Transverse colon (tissue), 4 donors: ENCODE measurements around the gene ZNF335.

ENCODE experiments used
- POLR2A ChIP-seq: fragments of 450-650 bp; IDR thresholded peaks from one replicate; pipeline ENCODE4 v1.6.1; 2016; ENCODE audit warnings: antibody characterized with exemption, mild to moderate bottlenecking, moderate library complexity
- POLR2AphosphoS5 ChIP-seq, 3 donors: sonication (generic); formaldehyde crosslinking; IDR thresholded peaks; one replicate each; pipeline ENCODE4 v1.6.1; 2016; ENCODE audit warnings: antibody characterized with exemption in 3 of 3
- TF ChIP-seq, protein P1 (sequence below), 5 experiments: fragments of 200-600 bp in 3 of 5; fragments of 450-650 bp in 2 of 5; sonication (generic) in 3 of 5; IDR thresholded peaks; 1 replicate in 2 of 5; 2 replicates in 3 of 5; pipeline ENCODE4 v1.5.1; 2016 to 2017; ENCODE audit warnings: antibody characterized with exemption in 5 of 5, inconsistent platforms in 3 of 5, mild to moderate bottlenecking in 2 of 5, moderate library complexity in 1 of 5

DNA sequence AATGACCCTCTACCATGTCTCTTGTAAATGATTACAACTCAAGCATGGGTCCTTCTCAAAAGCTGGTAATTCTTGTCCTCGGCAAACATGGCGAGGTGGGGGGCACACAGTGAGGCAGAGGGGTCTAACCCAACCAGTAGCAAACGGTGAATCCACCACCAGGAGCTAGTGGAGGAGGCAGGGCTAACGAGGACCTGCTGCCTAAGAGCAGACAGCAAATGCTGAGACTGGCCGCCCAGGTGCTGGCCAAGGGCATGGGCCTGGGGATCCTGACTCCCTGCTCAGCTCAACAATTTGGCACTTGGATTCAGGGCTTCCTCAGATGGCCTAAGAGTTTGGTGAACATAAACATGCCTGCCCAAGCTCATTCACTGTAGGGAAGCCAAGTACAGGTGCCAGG, 19.1 kb downstream of the ZNF335 start:
- TF ChIP-seq POLR2A (no peak), POLR2AphosphoS5 (IDR thresholded peaks at IDR 0.05) (no peak)
- TF ChIP-seq, protein P1, sequence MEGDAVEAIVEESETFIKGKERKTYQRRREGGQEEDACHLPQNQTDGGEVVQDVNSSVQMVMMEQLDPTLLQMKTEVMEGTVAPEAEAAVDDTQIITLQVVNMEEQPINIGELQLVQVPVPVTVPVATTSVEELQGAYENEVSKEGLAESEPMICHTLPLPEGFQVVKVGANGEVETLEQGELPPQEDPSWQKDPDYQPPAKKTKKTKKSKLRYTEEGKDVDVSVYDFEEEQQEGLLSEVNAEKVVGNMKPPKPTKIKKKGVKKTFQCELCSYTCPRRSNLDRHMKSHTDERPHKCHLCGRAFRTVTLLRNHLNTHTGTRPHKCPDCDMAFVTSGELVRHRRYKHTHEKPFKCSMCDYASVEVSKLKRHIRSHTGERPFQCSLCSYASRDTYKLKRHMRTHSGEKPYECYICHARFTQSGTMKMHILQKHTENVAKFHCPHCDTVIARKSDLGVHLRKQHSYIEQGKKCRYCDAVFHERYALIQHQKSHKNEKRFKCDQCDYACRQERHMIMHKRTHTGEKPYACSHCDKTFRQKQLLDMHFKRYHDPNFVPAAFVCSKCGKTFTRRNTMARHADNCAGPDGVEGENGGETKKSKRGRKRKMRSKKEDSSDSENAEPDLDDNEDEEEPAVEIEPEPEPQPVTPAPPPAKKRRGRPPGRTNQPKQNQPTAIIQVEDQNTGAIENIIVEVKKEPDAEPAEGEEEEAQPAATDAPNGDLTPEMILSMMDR (IDR thresholded peaks at IDR 0.05): no peak
